Right forelimb (tissue), 1 donor: ENCODE results near the gene KLK7.
"Not testable (repeated sequence)": the region's sequence is repeated elsewhere in the genome, so short reads cannot be mapped to it uniquely, and the experiment has no call there.

ENCODE experiments used
- DNase-seq: peaks from one replicate; pipeline ENCODE4 v3.0.0-alpha.2; 2018

The KLK7 gene

DNA sequence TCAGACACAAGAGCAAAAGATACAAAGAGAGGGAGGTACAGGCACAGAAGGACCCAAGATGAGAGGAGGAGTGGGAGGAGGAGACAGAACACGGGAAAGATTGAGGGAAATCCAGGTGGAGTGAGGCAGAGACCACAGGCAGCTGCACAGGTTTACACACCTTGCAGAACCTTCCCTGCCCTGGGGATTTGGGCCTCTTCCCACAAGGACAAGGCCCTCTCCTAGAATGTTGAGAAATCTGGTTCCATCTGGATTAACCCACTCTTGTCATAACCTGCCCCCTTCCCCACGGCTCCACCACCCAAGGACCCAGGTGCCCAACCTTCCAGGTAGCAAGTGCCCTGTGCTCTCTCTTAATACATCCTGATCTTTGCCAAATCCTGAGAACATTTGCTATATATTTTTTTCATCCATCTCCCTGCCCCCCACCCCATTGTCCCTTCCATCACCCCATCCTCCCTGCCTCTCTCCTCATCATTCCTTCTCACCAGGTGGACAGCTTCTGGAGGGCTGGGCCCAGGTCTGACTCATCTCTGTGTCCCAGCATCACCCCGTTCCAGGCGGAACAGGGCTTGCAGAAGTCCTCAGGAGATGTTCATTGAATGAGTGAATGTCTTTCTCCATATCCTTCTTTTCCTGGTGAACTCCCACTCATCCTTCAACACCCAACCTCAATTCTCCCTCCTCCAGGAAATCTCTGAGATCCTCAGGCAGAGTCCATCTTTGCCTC is 26.5 kb upstream of the KLK7 start:
- no peak for DNase-seq

DNA sequence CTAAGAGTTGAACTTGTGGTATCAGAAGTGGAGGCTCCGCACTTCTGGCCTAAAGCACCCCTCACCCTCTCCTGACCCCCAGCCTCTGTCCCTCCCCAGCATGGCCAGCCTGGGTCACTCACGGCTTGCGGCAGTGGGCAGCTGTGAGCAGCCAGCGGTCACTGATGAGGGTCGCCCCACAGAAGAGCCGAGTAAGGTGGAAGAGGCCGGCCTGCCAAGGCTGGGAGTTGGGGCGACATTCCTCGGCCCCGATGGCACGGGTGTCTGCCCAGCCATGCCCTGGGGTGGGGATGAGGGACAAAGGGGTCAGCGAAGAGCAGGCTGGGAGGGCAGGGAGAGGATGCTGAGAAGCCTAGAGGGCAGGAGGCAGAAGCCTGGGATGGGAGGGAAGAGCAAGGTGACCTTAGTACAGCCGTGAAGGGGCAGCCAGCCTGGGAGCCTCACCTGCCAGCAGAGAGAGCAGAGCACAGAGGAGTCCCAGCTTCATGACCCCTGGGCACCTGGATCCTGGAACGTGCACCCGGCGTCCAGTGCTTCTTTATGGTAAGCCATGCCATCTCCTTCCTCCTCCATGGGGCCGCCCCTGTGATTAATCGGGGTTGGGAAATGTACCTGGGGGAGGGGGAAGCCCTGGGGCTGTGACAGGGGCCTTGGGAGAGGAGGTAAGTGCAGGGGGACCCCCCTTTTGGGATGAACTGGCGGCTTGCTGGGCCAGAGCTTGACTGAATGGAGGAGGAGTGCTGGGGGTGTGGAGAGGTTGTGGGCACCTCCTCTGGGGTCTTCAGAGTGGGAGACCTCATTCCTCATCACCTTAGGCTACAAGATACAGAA is 25.6 kb upstream of the KLK7 start:
- DNase-seq: no peak

DNA sequence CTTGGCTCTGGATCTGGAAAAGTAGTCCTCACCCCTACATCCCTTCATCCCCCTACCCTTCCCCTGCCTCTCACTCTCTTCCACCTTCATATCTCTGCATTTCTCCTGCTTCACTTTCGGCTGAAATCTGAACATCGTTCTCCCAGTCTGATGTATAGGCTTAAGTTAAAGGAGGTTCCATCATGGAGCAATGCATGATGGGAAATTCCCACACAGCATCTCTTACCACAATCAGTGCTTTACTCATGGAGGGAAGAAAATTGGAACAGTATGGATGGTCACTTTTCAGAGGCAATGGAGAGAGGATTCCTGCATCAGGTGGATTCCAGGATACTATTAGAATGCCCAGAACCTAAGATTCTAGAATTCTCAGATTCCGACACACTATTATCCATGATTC is 23.8 kb upstream of the KLK7 start:
- no peak for DNase-seq

DNA sequence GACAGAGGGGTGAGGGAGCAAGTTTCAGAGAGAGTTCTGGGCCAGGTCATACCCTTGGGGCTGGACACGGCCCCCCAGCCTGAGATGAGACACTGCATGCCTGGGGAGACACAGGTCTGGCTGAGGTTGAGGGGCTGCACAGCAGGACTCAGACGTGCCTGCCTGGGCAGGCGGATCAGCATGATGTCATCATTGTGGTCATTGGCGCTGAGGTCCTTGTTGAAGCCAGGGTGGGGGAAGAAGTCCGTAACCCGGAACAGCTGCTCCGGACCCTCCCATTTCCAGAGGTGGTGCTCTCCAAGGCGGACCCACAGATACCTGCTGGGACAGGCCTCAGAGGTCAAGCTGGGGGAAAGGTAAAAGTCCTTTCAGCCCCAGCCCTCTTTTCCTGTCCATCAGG is 22.7 kb upstream of the KLK7 start:
- no peak for DNase-seq

DNA sequence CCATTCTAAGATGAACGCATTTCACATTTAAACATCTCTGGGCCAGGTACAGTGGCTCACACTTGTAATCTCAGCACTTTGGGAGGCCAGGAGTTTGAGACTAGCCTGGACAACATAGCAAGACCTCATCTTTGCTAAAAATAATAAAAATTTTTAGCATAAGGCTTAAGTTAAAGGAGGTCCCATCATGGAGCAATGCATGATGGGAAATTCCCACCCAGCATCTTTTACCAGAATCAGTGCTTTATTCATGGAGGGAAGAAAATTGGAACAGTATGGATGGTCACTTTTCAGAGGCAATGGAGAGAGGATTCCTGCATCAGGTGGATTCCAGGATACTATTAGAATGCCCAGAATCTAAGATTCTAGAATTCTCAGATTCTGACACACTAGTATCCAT is 21.5 kb upstream of the KLK7 start:
- DNase-seq: no peak

DNA sequence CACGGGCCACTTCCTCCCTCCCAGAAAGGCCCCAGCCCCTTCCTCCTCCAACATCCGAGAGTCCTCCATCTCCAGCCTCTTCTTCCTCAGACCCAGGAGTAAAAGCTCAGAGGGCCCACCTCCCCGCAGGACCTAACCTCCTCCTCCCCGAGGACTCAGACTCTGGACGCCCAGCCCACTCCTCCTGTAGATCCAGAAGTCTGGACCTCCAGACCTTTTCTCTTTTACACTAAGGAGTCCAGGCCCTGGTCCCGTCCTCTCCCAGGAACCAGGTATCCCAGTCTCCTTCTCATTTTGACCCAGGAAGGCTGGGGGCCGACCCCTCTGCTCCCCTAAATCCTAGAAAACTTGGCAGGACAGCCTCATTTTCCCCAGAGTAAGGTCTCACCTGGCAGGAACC is 19.6 kb upstream of the KLK7 start:
- no peak for DNase-seq

DNA sequence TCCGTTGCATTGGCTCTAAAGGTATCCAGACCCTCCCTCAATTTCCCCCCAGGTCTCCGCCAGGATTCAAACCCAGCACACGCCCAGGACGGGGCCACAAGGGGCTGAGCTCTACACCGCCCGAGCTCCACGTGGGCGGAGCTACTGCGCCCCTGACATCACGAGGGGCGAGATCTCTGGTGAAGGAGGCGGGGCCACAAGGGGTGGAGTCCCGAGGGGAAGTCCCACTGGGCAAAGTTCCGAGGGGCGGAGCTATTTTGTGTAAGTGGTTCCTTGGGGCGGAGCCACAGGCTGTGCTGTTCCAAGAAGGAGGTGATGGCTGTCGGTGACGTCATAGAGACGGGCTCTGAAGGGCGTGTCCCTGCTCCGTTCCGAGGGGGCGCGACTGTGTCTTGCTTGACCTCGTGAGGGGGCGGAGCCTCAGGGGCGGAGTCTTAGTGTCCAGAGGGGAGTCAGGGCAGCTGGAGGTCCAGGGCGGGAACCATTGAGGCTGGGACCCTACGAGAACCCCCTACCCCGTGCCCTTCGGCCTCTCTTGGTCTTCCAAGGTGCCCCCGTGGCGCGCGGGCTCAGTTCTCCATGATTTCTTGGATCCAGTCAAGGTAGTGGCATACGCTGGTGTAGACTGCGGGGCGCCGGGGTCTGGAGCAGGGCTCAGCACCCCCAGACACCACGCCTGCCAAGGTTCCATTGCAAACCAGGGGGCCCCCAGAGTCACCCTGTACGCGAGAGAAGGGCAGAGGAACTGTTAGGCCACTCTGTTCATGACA is 19.0 kb upstream of the KLK7 start:
- no peak for DNase-seq

DNA sequence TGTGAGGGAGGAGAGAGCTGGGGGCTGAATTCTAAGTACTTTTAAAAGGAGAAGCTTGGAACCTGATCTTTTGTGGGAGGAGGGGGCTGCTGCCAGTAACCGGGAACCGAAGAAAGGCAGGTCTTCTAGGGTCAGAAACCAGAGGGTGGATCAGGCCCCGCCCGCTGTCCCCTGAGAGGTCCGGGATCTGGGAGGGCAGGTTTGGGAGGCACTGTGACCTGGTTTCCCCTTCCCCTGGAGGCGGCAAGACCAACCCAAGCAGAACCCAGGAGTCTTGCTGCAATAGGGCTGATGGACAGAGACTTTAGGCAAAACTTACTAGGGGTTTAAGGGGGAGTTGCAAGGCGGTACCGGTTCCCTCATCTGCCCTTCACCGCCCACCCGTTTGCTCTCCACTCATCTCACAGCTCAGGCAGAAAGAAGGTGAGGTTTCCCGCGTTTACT is 18.4 kb upstream of the KLK7 start:
- no peak for DNase-seq

DNA sequence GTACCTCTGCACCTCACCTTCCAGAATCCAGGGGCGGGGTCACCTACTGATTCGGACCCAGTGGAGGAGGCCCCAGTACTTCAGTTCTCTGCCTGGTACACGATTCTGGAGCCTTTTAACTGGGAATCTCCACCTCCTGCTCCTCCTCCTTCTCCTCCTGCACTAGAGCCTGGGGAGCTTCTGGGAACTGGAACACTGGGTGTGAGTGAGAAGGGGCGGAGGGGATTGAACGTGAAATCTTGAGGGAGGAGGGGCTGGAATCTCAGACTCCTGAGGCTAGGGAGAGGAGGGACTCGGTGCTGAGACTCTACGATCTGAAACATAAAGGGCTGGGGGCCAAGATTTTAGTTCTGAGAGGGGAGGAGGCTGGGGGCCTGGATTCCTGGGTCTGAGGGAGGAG is 17.8 kb upstream of the KLK7 start, which contains the start of gene KLK8:
Gene KLK8, minus strand, starts transcription at position 90 of the 400 bp plus-strand sequence. CDS start 437 bp downstream, outside the sequence.
- no peak for DNase-seq

DNA sequence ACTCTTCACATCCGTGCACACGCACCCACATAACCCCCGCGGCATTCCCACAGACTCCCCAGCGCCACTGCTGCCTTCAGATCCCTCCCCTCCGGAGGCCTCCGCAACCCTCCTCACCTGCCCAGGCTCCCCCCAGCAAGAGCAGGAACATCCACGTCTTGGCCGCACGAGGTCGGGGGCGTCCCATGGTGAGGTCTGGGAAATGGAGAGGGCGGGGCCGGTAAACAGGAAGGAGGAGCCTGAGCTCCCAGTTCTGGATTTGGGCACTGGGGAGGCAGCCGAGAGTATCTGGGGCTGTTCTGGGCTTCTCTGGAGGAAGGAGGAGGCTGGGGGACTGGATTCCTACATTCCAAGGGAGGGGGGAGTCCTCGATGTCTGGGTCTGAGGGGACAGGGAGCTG is 17.3 kb upstream of the KLK7 start:
- DNase-seq: no peak

DNA sequence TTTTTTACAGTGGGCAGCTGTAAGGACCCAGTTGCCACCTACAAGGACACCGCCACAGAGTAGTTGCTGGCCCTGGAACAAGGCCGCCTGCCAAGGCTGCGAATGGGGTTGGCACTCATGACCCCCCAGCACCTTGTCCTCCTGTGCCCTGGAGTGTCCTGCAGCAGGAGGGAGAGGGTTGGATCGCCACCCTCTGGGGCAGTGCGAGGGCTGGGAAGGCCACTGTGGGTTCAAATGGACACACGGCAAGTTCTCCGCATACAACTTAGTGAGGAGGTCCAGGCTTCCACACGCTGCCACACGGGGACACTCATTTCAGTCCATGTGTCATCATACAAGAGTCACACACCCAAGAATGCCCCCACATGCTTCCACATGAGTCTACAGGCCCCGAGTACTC is 16.7 kb upstream of the KLK7 start:
- no peak for DNase-seq

DNA sequence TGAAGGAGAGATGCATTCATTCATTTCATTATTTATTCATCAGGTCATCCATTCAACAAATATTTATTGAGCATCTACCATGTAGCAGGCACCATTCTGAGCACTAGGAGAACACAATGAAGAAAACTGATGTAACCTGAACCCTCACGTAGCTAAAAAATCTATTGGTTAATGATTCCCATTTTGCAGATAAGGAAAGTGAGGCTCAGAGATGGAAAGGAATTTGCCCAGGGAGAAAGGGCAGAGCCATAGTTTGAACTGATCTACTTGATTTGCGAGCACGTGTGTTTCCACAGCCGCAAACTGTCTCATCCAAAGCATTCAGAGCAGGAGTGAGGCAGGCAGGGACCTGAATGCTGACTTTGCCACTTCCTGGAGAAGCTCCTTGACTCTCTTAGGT is 15.0 kb upstream of the KLK7 start:
- no peak for DNase-seq

DNA sequence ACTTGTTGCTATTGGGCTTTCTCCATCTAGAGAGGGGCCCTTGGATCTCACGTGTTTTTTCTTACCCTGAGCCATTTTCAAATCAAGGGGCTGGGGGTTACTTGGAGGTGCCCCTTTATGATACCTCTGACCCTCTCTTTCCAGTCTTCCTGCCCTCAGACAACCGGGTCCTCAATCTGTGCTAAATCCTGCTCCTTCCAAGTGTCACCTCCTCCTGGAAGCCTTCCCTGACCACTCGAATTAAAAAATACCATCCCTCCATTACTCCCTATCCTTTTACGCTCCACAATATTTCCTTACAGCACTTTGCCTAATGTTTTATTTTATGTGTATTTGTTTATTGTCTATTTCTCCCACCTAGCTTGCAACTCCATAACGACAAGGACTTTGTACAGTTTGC is 14.3 kb upstream of the KLK7 start:
- DNase-seq: no peak

DNA sequence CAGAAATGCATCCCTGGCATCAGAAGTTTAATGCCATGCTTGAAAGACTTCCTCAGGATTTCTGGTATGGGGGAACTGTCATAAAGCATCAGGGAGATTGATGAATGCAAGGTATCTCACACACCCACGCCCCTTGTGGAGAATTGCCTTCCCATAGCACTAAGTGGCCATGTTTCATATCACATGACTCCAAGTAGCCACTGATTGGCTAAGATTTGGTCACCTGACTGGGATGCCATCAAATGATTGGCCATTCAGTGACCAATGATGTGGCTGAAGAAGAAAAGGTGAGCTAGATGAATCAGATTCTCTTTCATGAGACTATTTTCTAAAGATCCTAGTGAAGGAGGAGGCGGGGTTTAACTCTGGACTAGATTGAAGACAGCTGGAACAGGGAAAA is 10.4 kb upstream of the KLK7 start:
- DNase-seq: no peak

DNA sequence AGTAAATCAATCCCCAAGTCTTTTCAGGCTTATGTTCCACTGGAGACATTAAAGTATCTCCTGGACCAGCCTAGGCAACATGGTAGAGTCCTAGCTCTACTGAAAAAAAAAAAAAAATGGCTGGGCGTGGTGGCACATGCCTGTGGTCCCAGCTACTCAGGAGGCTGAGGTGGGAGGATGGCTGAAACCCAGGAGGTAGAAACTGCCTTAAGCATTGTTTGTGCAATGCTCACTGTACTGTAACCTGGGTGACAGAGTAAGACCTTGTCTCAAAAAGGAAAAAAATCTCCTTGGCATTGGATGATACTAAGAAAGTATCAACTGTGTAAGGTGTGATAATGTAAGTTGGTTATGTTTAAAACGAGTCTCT is 8.9 kb upstream of the KLK7 start:
- DNase-seq: no peak

DNA sequence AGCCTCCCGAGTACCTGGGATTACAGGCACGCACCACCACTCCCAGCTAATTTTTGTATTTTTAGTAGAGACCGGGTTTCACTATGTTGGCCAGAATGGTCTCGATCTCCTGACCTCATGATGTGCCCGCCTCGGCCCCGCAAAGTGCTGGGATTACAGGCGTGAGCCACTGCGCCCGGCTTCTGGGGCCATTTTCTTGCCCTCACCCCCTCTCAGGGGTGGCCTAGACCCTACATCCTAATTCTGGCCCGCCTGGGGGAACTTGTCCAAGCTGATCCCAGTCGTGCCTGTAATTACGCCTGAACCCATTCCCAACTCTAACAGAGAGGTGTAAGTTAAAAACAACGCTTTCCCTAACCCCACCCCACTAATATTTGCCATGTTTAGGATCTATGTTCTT is 699 bp upstream of the KLK7 start:
- not testable (repeated sequence) for DNase-seq

DNA sequence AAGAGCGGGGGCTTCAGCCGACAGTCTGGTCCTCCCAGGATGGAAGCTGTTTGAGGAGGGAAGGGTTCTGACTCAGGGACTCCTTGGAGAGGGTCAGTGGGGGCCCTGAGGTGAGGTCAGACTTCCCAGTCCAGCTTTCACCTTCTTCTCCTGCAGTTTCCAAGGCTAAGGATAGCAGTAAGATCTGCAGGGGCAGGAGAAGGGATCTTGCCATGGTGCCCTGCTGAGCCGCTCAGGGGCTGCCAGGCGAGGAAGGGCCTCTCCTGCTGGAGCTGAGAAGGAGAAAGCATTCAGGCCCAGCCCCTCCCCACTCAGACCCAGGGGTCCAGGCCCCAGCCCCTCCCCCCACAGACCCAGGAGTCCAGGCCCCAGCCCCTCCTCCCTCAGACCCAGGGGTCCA is 1.5 kb downstream of the KLK7 start:
- no peak for DNase-seq

DNA sequence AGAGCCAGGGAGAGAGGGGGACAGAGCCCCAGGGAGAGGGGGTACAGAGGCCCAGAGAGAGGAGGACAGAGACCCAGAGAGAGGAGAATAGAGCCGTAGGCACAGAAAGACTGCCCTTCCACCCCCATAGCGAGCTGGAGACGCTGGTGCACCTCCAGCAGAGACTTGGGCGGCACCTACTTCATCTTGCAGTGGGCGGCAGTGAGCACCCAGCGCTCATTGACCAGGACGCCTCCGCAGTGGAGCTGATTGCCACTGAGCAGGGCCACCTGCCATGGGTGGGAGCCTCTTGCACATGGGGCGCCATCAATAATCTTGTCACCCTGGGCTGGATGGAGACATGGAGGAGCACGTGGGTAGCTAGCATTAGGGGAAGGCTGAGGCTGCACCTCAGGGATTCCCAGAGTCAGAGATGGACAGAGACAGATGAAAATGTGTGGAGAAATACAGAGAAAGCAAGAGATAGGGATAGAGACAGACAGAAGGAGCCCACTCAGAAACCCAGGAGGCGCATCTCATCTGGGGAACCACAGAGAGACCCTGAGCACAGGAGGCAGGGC is 2.0 kb downstream of the KLK7 start:
- DNase-seq: no peak

DNA sequence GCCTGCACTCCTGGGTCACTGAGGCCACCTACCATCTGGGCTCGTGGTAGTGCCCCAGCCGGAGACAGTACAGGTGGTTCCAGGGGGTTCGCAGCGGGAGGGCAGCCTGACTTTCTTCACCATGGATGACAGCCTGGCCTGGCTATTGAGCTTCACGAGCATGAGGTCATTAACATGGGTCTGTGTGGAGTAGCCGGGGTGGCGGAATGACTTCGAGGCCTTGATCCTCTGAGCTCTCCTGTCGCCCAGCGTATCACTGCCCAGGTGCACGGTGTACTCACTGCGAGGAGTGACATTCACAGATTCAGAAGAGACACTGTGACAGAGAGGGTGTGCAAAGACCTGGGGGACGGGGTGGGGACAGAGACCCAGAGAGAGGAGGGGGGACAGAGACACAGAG is 3.5 kb downstream of the KLK7 start:
- no peak for DNase-seq

DNA sequence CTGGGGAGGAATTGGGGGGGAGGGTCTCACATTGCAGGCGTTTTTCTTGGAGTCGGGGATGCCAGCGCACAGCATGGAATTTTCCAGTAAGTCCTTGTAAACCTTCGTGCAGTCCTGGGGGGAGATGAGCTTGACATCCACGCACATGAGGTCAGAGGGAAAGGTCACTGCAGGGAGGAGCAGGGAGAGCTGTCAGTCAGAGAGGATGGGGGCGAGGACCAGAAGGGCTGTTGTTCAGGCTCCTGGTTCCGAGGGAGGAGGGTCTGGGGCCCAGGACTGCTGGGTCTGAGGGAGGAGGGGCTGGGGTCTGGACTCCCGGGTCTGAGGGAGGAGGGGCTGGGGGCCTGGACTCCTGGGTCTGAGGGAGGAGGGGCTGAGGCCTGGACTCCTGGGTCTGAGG is 4.0 kb downstream of the KLK7 start:
- no peak for DNase-seq

DNA sequence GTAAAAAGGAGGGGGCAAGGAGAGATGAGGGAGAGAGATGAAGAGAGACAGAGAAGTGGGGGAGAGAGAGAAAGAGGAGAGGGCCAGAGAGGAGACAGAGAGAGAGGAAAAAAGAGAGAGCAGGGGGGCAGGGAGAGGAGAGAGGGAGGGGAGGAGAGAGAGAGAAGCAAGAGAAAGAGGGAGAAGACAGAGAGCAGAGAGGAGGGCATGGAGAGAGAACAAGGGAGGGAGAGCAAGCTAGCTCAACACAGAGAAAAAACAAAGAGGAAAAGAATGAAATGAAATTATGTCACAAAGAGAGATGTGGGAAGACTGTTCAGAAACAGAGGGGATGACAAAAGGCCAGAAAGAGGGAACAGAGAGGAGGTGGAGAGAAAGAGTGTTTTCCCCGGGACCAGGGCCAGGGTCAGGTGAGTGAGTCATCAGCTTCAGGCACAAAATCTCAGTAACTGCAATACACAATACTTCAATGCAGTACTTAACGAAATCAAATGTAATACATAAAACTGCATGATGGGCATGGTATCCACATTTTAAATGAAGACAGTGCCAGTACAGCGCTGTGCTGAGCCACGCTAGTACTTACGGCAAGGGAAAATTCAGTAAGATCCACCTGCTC is 4.8 kb downstream of the KLK7 start:
- no peak for DNase-seq

DNA sequence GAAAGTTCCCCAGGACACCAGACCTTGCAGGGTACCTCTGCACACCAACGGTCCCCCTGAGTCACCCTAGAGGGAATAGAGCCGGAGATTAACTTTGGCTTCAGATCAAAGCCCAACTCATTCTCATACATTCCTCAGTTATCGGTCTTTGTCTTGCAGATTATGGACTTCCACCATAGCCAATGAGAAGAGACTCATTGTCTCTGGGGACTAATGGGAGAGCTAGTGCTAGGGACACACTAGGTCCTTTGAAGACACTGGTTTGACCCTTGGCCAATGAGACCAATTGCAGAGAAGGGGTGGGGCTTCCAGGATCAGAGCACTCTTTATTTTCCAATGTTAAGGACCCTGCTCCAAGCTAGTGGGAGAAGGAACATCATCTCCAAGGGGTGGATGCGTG is 6.1 kb downstream of the KLK7 start:
- DNase-seq: no peak

DNA sequence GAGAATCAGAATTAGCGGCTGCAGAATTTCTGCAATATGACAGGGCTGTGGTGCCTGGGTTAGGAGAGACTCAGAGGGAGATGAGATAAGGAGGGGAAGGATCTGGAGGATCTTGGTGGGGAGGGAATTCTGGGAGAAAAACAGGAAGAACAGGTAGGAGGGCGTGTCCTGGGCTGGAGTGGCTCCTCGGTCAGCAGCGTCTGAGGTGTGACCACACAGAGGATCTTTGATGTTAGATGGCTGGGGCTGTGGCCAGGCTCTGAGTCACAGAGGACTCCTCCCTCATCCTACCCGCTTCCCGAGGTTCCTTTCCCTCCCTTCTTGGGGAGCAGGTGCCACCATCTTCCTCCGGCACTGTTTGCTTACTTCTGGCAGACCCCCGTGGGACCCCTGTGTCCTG is 8.0 kb downstream of the KLK7 start:
- DNase-seq: no peak
